ENCODE measurements around the gene STAT4. TPM values are rescaled to one million over a fixed set of nuclear protein-coding genes. Genes with fewer than 3 reads are reported as not detected.
A peak's percentile ranks its signal among the peaks of the same experiment; 100 is the strongest.
"Not testable (repeated sequence)": the region's sequence is repeated elsewhere in the genome, so short reads cannot be mapped to it uniquely, and the experiment has no call there.

The STAT4 gene
- total RNA-seq, 1 experiment from 2014 or later = 0.89 TPM

DNA sequence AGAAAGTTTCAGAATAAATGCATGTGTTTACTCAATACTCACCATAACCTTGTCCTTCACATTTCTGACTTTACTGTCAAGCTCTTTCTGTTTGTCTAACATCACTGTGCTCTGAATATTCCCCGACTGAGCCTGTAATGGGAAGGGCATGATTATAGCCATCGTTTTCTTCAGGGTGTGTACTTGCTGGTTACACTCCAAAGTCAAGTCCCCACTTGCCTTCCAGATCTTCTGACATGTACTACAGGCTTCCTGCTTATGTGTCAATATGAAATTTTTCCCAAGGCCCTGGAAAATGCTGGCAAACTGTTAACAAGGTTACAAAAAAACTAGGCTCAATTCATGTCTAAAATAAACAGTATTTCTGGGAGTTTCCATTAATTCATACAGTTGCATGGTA, 149.8 kb downstream of the STAT4 start:
- peaks cover 97% of the 10 kb centered on the region for H3K36me3 ChIP-seq

DNA sequence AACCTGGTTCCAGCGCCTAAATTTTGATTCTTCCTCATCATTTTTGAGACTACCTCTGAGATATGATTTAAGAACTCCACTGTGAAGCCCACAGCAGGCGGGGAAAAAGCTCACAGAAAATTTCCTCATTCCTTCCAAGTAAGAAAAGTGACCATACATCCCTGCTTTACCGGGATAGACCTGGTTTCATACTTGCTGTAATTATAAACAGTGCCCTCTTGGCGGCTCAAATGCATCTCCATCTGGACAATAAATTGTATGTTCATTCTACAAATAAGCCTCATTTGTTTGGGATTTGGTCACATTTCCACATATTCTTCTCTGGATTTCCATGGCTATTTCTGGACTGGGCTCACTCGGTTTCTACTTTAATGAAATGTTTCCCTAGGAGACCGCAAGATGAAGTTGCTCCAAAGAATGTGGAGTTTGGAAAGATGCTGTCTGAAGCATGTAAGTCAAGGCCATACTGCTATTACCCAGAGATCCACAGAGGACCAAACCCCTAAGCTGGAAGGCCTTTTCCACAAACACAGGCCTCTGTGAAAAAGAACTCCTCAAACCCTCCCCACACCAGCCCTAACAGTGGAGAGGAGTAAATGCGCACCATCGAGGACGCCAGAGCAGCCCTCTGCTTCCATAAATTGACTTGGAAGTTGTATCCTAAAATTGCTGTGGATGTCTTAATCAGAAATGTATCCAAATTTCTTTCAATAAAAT, 150.7 kb downstream of the STAT4 start:
- Histone ChIP-seq H3K36me3 (peaks cover 97% of the 10 kb centered on the region), H3K27ac (no peak overlapping the region), H3K4me1 (replicated peaks) (no peaks in the 10 kb centered on the region), H3K4me3 (no peak overlapping the region), H3K27me3 (replicated peaks) (no peaks in the 10 kb centered on the region), H3K9me3 (replicated peaks) (no peaks in the 10 kb centered on the region)
- DNase-seq (ENCODE audit: low read depth in 1 of 2, low spot score in 2 of 2) = no peak

More for the DNA sequence above, 149.8 kb downstream of the STAT4 start:
- Histone ChIP-seq H3K9me3 (replicated peaks) (no peaks in the 10 kb centered on the region), H3K27ac (no peak overlapping the region), H3K4me3 (no peak overlapping the region), H3K4me1 (replicated peaks) (no peaks in the 10 kb centered on the region), H3K27me3 (replicated peaks) (no peaks in the 10 kb centered on the region)
- DNase-seq (ENCODE audit: low read depth in 1 of 2, low spot score in 2 of 2) = no peak

DNA sequence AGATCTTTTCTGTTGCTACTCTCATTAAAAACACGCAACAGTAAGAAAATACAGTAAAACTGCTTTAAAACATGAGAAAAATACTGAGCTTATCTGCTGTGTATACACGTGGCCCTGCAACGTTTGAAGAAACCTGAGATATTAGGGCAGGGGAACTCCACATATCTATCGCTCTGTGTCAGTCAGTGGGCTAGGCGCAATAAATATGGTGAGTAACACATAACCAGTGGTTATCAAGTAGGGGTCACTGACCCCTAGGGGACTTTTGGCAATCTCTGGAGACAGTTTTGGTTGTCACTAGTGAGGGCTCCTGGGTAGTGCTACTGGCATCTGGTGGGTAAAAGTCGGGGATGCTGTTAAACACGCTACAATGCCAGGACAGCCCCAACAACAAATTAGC, 151.7 kb downstream of the STAT4 start:
- Histone ChIP-seq H3K4me3 (no peak overlapping the region), H3K27ac (no peak overlapping the region), H3K36me3 (peaks cover 95% of the 10 kb centered on the region), H3K4me1 (replicated peaks) (no peaks in the 10 kb centered on the region), H3K27me3 (replicated peaks) (no peaks in the 10 kb centered on the region), H3K9me3 (replicated peaks) (no peaks in the 10 kb centered on the region)
- DNase-seq (ENCODE audit: low read depth in 1 of 2, low spot score in 2 of 2) = no peak

DNA sequence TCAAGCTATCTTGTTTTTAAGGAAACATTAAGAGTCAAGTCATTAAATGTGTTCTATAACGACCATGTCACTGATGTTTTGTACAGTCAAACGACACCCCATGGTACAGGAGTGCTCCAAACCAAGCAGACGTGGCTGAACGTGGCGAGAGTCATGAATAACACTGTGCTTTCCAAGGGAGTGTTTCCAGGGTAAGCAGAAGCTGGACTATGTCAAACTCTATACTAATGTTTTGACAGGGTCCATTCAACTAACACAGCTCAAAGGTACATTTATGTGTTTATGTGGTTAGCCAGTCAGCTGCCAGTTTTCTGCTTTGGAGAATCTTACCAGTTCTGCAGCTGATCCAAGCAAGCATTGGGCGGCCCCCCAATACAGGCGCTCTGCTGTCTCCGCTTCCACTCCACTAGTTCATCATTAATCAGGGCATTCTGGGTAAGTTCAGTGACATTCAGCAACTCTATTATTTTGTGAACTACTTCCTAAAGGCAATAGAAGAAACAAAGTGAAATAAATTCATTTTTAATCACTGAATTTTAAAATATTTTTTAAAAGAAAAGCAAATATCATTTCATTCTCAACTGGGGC, 153.2 kb downstream of the STAT4 start:
- no peak for DNase-seq (ENCODE audit: low read depth in 1 of 2, low spot score in 2 of 2)
- Histone ChIP-seq H3K27me3 (replicated peaks) (no peaks in the 10 kb centered on the region), H3K36me3 (peaks cover 95% of the 10 kb centered on the region), H3K9me3 (replicated peaks) (no peaks in the 10 kb centered on the region), H3K4me3 (no peak overlapping the region), H3K27ac (no peak overlapping the region), H3K4me1 (replicated peaks) (no peaks in the 10 kb centered on the region)

DNA sequence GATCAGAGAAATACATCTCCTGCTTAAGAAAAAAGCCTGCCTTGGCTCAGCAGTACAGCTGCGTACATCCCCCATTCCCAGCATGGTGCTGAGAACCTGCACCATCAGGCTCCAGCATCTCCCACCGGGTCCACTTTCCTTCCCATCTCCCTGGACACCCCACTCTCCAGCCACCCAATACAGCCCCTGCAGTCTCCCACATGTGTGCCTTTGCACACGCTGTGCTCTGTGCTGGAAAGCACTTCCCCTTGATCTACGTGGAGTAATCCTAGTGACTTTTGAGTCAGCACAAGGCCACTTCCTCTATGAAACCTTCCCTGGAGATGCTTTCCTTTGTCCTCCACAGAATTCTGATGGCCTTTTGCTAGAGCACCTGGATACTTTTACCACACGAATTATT, 153.8 kb downstream of the STAT4 start:
- H3K27me3 ChIP-seq (replicated peaks) = no peaks in the 10 kb centered on the region
- no peak overlapping the region for H3K4me3 ChIP-seq
- H3K4me1 ChIP-seq (replicated peaks) = no peaks in the 10 kb centered on the region
- DNase-seq (ENCODE audit: low read depth in 1 of 2, low spot score in 2 of 2) = no peak
- no peaks in the 10 kb centered on the region for H3K9me3 ChIP-seq (replicated peaks)
- peaks cover 94% of the 10 kb centered on the region for H3K36me3 ChIP-seq
- H3K27ac ChIP-seq = no peak overlapping the region

DNA sequence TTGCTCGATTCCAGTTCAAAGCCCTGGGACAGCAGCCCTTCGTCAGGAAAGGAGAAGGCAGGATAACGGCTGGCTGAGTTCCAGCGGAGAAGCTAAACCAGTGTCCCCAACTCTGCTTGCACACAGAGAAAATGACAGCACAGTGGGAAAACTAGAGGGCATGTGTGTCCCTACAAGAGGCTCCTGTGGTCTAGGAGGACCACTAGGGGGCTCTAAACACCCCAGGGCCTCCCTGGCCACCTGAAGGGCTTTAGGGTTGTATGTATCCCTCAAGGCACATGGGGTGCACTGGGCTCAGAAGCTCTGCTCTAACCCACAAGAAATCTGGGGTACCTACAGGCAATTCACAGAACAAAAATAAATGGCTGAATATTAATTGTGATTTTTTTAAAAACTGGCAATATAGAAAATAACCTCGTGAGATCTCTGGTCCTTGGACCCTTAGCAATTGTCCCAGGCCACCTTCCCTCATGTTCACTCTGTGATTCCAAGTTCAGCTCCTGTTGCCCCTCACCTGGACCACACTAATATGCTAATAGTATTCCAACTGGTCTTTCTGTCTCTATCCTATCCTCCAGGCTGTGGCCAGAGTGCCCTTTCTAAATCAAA, 154.4 kb downstream of the STAT4 start:
- peaks cover 89% of the 10 kb centered on the region for H3K36me3 ChIP-seq
- no peaks in the 10 kb centered on the region for H3K4me1 ChIP-seq (replicated peaks)
- no peak overlapping the region for H3K27ac ChIP-seq
- H3K4me3 ChIP-seq = no peak overlapping the region
- no peaks in the 10 kb centered on the region for H3K9me3 ChIP-seq (replicated peaks)
- peak; percentile 41 to 57 for DNase-seq (ENCODE audit: low read depth in 1 of 2, low spot score in 2 of 2)
- H3K27me3 ChIP-seq (replicated peaks) = no peaks in the 10 kb centered on the region

DNA sequence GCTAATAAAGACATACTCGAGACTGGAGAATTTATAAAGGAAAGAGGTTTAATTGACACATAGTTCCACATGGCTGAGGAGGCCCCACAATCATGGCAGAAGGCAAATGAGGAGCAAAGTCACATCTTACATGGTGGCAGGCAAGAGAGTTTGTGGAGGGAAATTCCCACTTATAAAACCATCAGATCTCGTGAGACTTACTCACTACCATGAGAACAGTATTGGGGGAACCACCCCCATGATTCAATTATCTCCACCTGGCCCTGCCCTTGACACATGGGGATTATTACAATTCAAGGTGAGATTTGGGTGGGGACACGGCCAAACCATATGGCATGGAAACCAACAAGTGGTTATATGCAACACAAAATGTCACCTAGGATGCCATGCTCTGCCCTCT, 155.5 kb downstream of the STAT4 start:
- not testable (repeated sequence) for H3K27ac ChIP-seq, H3K4me3 ChIP-seq
- H3K36me3 ChIP-seq = peaks cover 89% of the 10 kb centered on the region

DNA sequence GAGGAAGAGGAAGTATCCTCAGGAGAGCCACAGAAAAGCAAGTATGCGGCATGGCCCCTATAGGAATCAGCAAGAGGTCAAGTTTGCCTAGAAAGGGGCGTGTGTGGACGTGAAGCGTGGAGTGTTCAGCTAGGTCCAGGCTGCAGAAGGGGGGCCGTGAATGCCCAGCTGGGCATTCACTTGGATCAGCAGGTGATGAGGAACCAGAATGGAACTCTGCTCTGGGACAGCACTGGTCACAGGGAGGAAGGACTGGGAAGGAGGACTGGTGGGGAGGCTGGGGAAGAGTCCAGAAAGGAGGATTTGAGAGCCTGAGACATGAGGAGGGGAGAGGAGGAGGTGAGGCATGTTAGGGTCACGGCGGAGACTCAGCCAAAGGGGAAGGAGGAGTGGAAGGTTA, 156.6 kb downstream of the STAT4 start:
- Histone ChIP-seq H3K4me3 (no peak overlapping the region), H3K4me1 (replicated peaks) (no peaks in the 10 kb centered on the region), H3K27ac (no peak overlapping the region), H3K27me3 (replicated peaks) (no peaks in the 10 kb centered on the region), H3K9me3 (replicated peaks) (no peaks in the 10 kb centered on the region), H3K36me3 (peaks cover 89% of the 10 kb centered on the region)
- no peak for DNase-seq (ENCODE audit: low read depth in 1 of 2, low spot score in 2 of 2)

More for the DNA sequence above, 155.5 kb downstream of the STAT4 start:
- H3K27me3 ChIP-seq (replicated peaks); H3K4me1 ChIP-seq (replicated peaks); H3K9me3 ChIP-seq (replicated peaks); DNase-seq (ENCODE audit: low read depth in 1 of 2, low spot score in 2 of 2): not testable (repeated sequence)

DNA sequence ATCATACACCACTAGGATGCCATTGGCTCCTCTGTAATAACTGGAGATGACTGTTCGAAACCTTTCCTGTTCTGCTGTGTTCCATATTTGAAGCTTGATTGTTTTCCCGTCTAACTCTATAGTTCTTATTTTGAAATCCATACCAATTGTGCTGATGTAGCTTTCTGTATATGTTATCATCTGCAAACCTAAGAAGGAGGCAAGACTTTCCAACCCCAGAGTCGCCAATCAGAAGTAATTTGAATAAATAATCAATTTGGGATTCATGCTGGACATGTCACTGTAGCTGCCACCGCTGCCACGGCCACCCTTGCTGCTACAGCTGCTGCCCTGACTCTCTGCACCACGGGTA, 157.5 kb downstream of the STAT4 start:
- Histone ChIP-seq H3K36me3 (peaks cover 92% of the 10 kb centered on the region), H3K4me1 (replicated peaks) (no peaks in the 10 kb centered on the region), H3K9me3 (replicated peaks) (no peaks in the 10 kb centered on the region), H3K27me3 (replicated peaks) (no peaks in the 10 kb centered on the region), H3K4me3 (no peak overlapping the region), H3K27ac (no peak overlapping the region)
- DNase-seq (ENCODE audit: low read depth in 1 of 2, low spot score in 2 of 2) = no peak

DNA sequence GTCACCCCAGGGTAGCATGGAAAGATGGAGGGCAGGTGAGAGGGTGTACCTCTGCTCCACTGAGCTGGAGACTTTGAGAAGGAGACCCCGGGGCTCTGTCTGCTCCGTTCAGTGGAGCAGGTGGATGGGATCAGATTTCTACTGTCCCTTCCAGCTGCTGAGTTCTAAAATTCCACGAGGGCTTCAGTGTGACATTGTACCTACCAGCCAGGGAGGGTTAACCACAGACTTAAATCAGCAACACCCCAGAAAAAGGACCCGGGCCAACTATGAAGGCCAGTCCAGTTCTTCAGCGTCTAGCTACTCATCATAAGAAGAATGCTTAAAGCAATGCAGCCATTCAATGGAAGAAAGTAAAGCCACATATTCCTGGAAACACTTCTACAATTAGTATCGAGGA, 160.7 kb downstream of the STAT4 start:
- no peak for DNase-seq (ENCODE audit: low read depth in 1 of 2, low spot score in 2 of 2)
- no peak overlapping the region for H3K27ac ChIP-seq
- H3K36me3 ChIP-seq = peaks cover 92% of the 10 kb centered on the region
- no peaks in the 10 kb centered on the region for H3K27me3 ChIP-seq (replicated peaks)
- H3K9me3 ChIP-seq (replicated peaks) = no peaks in the 10 kb centered on the region
- H3K4me3 ChIP-seq = no peak overlapping the region
- no peaks in the 10 kb centered on the region for H3K4me1 ChIP-seq (replicated peaks)

DNA sequence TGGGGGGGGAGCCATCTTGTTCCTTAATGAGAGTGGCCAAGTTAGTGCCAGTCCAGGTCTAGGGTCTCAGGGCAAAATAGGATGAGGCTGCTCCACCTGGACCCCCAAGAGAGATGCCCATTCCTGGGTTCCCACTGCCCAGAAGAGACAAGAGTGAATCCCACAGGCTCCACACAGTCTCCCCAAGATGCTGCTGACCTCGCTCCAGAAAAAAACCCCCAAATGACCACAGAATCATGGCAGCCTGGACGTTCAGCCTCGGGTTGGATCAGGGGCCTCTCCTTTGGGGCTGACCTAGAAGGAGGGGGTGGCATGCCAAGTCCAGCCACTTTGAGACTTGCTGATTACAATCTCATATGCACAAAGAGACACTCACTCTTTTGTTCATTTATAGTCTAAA, 161.9 kb downstream of the STAT4 start:
- H3K4me1 ChIP-seq (replicated peaks) = peaks cover 8% of the 10 kb centered on the region
- H3K27ac ChIP-seq = no peak overlapping the region
- H3K27me3 ChIP-seq (replicated peaks) = no peaks in the 10 kb centered on the region
- H3K9me3 ChIP-seq (replicated peaks) = no peaks in the 10 kb centered on the region
- DNase-seq (ENCODE audit: low read depth in 1 of 2, low spot score in 2 of 2) = no peak
- H3K4me3 ChIP-seq = no peak overlapping the region
- peaks cover 95% of the 10 kb centered on the region for H3K36me3 ChIP-seq

DNA sequence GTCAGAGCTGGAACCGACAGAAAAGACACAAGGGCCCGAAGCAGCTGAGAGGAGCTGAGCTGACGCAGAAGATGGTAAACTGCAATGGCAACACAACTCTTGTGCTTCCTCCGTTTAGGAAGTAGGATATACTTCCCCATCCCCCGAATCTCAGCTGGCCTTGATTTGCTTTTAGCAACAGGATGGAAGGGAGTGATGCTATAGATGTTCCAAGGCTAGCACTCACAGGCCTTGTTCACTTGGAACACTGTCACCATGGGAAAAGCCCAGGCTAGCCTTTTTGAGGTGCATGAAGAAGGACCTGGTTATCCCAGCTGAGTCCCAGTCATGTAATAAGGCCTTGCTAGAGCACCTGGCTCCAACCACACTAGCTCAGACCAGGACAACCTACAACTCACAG, 162.9 kb downstream of the STAT4 start:
- Histone ChIP-seq H3K4me3 (no peak overlapping the region), H3K27ac (no peak overlapping the region), H3K27me3 (replicated peaks) (no peaks in the 10 kb centered on the region), H3K36me3 (peaks cover 95% of the 10 kb centered on the region), H3K4me1 (replicated peaks) (peaks cover 8% of the 10 kb centered on the region), H3K9me3 (replicated peaks) (no peaks in the 10 kb centered on the region)
- DNase-seq (ENCODE audit: low read depth in 1 of 2, low spot score in 2 of 2) = no peak

DNA sequence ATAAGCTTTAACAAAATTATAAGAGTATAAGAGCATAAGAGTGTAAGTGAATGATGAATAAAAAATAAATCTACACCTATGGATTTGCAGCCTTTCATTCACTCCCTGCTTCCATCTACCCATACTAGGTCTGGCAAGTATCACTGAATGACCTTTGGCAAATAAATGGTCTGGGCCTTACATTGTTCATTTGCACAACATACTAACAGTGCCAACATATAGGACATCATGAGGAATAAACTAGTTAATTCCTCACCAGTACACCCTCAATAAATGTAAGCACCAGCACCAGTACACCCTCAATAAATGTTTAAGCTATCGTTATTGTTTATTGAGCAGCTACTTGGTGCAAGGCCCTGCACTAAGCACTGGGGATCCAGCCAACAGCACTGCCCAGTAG, 163.7 kb downstream of the STAT4 start:
- Histone ChIP-seq H3K27ac (no peak overlapping the region), H3K36me3 (peaks cover 95% of the 10 kb centered on the region), H3K9me3 (replicated peaks) (no peaks in the 10 kb centered on the region), H3K27me3 (replicated peaks) (no peaks in the 10 kb centered on the region), H3K4me3 (no peak overlapping the region), H3K4me1 (replicated peaks) (peaks cover 8% of the 10 kb centered on the region)
- DNase-seq (ENCODE audit: low read depth in 1 of 2, low spot score in 2 of 2) = no peak

DNA sequence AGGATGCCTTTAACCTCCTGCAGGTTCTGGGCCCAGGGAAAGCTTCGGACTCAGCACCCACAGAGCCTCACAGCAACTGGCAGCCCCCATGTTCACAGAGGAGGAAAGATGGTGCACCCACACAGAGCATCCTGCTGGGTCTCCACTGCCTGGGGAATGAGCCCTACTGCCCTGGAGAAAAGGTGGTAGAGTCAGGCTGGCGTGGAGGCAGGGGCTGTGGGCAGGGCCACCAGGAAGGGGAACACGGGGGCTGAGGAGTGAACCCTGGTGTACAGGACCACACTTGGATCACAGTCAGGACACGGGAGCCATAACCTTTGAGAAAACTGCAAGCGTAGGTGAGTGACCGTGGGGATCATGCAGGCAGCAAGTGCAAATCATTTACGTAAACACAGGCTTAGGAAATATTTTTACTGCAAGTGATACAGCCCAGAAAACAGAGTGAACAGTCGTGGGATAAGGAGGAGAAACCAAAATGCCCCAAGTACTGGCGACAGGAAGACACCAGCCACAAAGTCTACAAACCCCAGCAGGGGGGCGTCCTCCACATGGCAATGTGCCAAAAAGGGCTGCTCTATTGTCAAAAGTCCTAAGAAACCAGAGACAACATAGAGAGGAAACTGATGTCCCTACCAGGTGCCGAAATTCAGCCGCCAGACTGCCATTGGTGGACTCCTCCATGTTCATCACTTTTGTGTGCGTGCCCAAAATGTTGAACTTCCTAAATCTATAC, 164.4 kb downstream of the STAT4 start:
- Histone ChIP-seq H3K27ac (no peak overlapping the region), H3K9me3 (replicated peaks) (no peaks in the 10 kb centered on the region), H3K36me3 (peaks cover 100% of the 10 kb centered on the region), H3K27me3 (replicated peaks) (no peaks in the 10 kb centered on the region), H3K4me3 (no peak overlapping the region), H3K4me1 (replicated peaks) (peaks cover 8% of the 10 kb centered on the region)
- DNase-seq (ENCODE audit: low read depth in 1 of 2, low spot score in 2 of 2) = no peak
